GM18520 (cell line): ENCODE measurements around the gene CCDC136.

Source experiments
- ATAC-seq: cut with Tn5 transposase; IDR thresholded peaks from one replicate; pipeline ENCODE4 v1.9.1; 2021; ENCODE audit not compliant: unreplicated experiment

CCDC136 gene

GRCh38 chr7:128804484-128804883 is 12.7 kb downstream of the CCDC136 start:
- ATAC-seq, result no peak

DNA sequence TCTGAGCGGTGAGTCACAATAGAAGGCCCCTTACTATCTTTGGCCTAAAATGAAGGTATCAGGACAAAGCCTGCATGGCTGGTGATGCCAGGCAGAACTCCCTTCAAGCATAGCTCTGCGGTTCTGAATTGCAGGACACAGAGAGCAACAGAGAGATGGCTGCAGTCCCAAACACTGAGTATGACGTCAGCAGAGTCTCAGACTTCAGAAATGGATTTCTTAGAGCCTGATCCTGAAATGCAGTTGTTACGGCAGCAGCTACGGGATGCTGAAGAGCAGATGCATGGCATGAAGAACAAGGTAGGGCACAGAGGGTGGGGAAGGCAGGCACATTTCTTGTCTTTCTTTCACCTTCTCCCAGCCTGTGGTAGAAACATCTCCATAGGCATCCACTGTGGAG is 13.5 kb downstream of the CCDC136 start:
- ATAC-seq, result no peak

DNA sequence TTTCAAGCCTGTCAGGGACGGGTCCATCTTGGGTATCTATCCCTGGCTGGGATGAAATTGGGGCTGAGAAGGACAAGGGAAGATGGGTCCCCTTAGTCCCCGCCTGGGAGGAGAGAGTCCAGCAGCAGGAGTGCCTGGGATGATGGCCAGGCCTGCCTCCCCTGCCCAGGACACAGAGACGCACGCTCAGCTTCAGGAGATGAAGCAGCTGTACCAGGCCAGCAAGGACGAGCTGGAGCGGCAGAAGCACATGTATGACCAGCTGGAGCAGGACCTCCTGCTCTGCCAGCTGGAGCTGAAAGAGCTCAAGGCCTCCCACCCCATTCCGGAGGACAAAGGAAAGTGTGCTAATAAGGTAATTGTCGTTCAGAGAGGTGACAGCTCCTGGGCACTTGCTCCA is 15.4 kb downstream of the CCDC136 start:
- ATAC-seq, result no peak

- no peak for ATAC-seq
Measured at GRCh38 chr7:128809363-128809762, 17.6 kb downstream of the CCDC136 start.

- no peak for ATAC-seq
Measured at GRCh38 chr7:128810473-128810872, 18.7 kb downstream of the CCDC136 start.

- no peak for ATAC-seq
Measured at GRCh38 chr7:128810997-128811396, 19.2 kb downstream of the CCDC136 start.

- ATAC-seq, result no peak
Measured at GRCh38 chr7:128811631-128812430, 20.1 kb downstream of the CCDC136 start.

DNA sequence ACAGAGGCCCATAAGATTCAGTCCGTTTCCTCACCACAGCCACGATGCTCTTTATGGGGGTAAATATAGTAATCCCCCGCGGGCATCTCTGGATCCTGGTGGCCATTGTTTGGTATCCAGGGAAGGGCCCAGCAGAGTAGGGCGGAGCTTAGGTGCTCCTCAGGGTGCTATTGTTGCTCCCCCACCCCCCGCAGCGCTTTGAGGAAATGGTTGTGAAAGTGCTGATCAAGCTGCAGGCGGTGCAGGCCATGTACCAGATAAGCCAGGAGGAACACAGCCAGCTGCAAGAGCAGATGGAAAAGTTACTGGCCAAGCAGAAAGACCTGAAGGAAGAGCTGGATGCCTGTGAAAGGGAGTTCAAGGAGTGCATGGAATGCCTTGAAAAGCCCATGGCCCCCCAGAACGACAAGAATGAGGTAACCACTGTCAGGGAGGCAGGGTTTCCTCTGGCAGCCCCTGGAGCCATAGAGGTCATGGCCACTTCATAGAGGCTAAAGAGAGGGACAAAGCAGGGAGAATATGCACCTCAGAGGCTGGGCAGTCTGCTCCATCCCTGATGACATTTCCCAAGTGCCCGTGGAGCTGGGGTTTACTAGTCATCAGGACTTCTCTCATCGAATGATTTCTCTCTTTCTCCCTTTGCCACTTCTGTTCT is 20.9 kb downstream of the CCDC136 start:
- ATAC-seq, result no peak

- no peak for ATAC-seq
Measured at GRCh38 chr7:128814499-128814898, 22.7 kb downstream of the CCDC136 start.

- ATAC-seq, result no peak
Measured at GRCh38 chr7:128815289-128815942, 23.6 kb downstream of the CCDC136 start.

DNA sequence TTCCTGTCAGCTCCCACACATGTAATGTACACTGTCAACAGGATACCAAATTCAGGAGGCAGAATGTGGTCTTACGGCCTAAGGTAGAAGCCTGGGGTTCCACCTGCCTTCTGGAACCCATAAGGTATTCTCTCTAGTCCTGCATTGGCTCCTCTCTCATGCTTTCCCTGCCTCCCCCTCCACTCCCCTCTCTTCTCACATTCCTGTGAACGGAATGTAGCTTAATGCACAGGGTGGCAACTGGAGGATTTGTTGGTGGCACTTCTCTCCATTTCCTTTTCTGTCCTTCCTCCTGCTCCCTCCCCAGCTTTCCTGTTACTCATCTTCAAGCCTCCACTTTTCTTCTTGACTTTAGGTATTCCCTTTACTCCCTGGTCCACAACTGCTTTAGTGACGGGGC is 26.9 kb downstream of the CCDC136 start:
- no peak for ATAC-seq

- ATAC-seq, result no peak
Measured at GRCh38 chr7:128821724-128822123, 30.0 kb downstream of the CCDC136 start.

DNA sequence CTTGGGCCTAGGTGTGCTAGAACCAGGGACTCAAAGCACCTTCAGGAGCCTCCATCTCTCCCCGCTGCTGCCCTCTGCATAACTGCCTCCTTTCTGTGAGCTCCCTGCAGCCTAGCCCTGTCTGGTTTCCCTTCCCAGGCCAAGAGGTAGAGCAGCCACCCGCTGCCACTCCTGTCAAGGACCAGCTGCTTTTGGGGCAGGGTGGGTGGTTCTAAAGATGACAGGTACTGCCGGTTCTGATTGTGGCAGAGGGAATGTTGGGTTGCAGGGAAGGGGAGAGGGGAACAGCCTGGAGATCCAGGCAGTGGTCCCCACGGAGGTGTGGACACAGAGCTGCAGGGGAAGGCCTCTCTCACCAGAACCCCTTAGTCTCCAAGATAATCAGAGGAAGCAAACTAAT is 34.7 kb downstream of the CCDC136 start:
- ATAC-seq, result no peak

GRCh38 chr7:128826916-128827247 is 35.1 kb downstream of the CCDC136 start:
- ATAC-seq, result no peak

DNA sequence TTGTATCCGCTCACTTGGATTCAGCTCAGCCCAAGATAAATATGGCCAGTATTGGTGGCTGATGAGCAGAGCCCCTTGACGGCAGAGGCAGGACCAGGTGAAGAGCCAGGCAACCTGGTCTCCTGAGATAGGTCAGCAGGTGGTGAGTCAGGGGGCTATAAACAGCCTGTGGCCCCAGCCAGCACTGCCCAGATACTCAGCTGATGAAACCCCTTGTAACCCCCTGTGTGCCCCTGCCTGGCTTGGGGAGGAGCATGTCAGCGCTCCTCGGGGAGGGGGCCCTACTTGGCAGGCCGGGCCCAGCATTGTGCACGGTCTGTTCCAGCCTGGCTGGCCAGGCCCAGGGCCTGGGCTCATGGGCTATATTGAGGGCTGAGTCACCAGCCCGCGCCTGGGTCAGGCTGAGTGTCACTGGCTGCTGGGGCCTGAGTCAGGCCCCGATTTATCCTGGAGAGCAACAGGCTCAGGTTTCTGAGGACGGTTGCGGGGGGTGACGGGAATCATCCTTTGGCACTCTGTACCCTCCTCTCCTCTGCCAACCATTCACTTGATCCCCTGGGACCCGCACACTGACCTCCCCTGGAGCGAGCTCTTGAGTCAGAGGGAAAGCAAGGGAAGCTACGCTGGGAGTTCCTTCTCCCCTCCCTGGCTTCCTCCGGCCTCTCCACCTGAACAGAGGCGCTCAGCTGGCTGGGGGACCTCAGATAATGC is 35.6 kb downstream of the CCDC136 start:
- no peak for ATAC-seq

DNA sequence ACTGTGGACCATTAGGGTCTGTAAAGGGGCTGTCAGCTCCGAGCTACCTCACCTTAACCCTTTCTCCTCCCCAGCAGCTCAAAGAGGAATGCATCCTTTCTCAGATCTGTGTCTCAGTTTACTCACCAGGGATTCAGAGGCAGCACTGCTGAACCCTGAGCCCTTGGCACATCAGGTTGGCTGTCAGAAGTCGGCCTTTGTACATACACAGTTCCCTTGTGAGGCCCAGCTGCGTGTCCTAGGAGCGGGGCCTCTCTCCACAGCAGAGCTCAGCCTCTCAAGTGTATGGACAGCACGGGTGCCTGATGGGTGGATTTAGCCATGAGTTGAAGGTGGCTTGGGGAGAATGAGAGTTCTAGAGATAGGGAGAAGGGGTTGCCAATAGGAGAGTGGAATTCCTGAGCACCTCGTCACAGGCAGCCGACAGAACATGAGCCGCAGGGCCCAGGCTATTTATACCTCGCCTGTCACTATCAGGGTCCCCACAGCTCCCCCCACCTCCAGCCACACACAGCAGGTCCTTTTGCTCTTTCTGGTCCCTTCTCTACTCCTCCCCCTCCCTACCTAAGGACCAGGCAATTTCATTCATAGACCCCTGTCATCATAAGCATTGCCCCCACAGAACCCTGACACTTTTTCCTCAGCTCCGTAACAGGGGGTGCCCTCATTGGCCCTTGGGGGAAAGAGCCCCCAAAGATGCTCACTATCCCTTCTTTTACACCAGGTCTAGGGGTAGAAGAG is 36.4 kb downstream of the CCDC136 start:
- no peak for ATAC-seq

DNA sequence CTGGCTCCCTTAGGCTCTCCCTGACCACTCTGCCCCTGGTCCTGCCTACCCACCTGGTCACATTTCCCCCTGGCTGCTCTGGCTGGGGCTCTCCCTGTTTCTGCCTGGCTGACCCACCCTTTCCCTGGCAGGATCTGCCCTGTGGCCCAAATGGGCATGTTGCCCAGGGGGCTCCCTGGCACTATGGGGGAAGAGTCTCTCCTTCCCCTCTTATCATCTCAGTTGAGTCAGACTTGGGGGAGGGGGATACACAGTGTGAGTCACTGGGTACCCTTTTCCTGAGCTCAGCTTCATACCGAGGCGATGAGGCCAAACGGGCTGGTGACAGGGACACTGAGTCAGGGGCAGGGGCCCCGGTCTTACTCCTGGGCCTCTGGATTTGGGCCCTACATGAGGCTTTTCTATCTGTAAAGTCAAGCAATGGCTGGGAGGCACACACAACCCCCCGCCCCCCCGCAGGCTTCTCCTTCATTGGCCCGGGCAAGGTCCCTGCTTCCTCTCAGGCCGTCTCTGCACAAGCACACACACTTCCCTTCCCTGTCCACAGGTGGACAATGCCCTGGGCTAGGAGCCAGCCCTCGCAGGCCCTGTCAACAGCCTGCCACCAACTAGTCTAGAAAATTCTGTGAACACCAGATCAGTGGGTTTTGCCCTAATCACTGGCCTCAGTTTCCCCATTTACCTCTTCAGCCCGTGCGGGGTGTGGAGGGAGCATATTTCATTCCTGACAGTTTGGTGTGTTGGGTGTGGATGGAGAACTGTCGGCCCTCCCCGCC is 37.8 kb downstream of the CCDC136 start:
- ATAC-seq, result no peak

GRCh38 chr7:128830231-128831177 is 38.7 kb downstream of the CCDC136 start, which contains the start of gene FLNC:
TSS of gene FLNC (plus strand) at chr7:128830406. CDS start at chr7:128830638, 232 bp downstream.
- no peak for ATAC-seq
